Glutamatergic neuron (in vitro differentiated cells): Measurements from ENCODE around the gene FAM177B. TPM values are rescaled to one million over a fixed set of nuclear protein-coding genes. Genes with fewer than 3 reads are reported as not detected.

Experiments used
- DNase-seq: peaks from one replicate; pipeline ENCODE4 v3.0.0; 2022
- H3K27ac Mint-ChIP-seq: one replicate; pipeline ENCODE4 v1.8.0; 2020; ENCODE audit warnings: mild to moderate bottlenecking, mixed read lengths, inconsistent platforms; ENCODE audit not compliant: unreplicated experiment
- H3K27me3 Mint-ChIP-seq: one replicate; pipeline ENCODE4 v1.8.0; 2020; ENCODE audit warnings: mild to moderate bottlenecking, moderate library complexity, mixed read lengths, inconsistent platforms; ENCODE audit not compliant: unreplicated experiment
- H3K36me3 Mint-ChIP-seq: one replicate; pipeline ENCODE4 v1.8.0; 2020; ENCODE audit warnings: mild to moderate bottlenecking, mixed read lengths, inconsistent platforms; ENCODE audit not compliant: unreplicated experiment
- H3K4me1 Mint-ChIP-seq: one replicate; pipeline ENCODE4 v1.8.0; 2020; ENCODE audit warnings: mild to moderate bottlenecking, low read depth, mixed read lengths, inconsistent platforms; ENCODE audit not compliant: unreplicated experiment
- H3K4me3 Mint-ChIP-seq: one replicate; pipeline ENCODE4 v1.8.0; 2020; ENCODE audit warnings: mild to moderate bottlenecking, mixed read lengths, inconsistent platforms; ENCODE audit not compliant: unreplicated experiment
- H3K9me3 Mint-ChIP-seq: one replicate; pipeline ENCODE4 v1.8.0; 2020; ENCODE audit warnings: mild to moderate bottlenecking, moderate library complexity, mixed read lengths, inconsistent platforms; ENCODE audit not compliant: unreplicated experiment
- CTCF ChIP-seq: fragments of 200-600 bp; sonication (generic); IDR thresholded peaks from one replicate; pipeline ENCODE4 v1.5.0; 2021; ENCODE audit not compliant: partially characterized antibody, unreplicated experiment
- total RNA-seq: library from RNA; stranded (reverse); fragmentation: NEBNext Ultra II Directional; extraction: Animal tissue kit (Norgen Biotek cat#: 25700); gene quantifications from one replicate; pipeline ENCODE4 v1.2.1, GENCODE V29; 2021; ENCODE audit not compliant: unreplicated experiment

FAM177B gene
- total RNA-seq, 1 donor from 2014 or later, result not detected

GRCh38 chr1:222711319-222712252 is 25.4 kb upstream of the FAM177B start:
- Mint-ChIP-seq H3K36me3 (no peaks in the 10 kb centered on the region), H3K9me3 (peaks cover 9% of the 10 kb centered on the region), H3K4me3 (peak overlapping the region; percentile 99), H3K27ac (peak overlapping the region; percentile 95), H3K27me3 (peaks cover 12% of the 10 kb centered on the region), H3K4me1 (peaks cover 10% of the 10 kb centered on the region)
- DNase-seq, result peak; percentile 48
- no peak for TF ChIP-seq CTCF

GRCh38 chr1:222712253-222713090 is 24.5 kb upstream of the FAM177B start, which contains the start of the genes AIDA and BROX:
Gene AIDA (minus strand): TSS chr1:222712491. CDS start chr1:222712317, 174 bp downstream.
Gene BROX (plus strand): TSS chr1:222712564. CDS start chr1:222715700, 3,136 bp downstream.
- H3K4me1 Mint-ChIP-seq, result peaks cover 10% of the 10 kb centered on the region
- peaks cover 9% of the 10 kb centered on the region for H3K9me3 Mint-ChIP-seq
- H3K36me3 Mint-ChIP-seq, result no peaks in the 10 kb centered on the region
- no peak for TF ChIP-seq CTCF
- H3K27ac Mint-ChIP-seq, result peak within 1 kb of the TSS; percentile 97
- peaks cover 12% of the 10 kb centered on the region for H3K27me3 Mint-ChIP-seq
- DNase-seq, result peak; percentile 98
- peak within 1 kb of the TSS; percentile 99 for H3K4me3 Mint-ChIP-seq

GRCh38 chr1:222713091-222713961 is 23.7 kb upstream of the FAM177B start:
- TF ChIP-seq CTCF, result no peak
- Mint-ChIP-seq H3K4me3 (peak overlapping the region; percentile 99), H3K9me3 (peaks cover 9% of the 10 kb centered on the region), H3K4me1 (peaks cover 10% of the 10 kb centered on the region), H3K27ac (peak overlapping the region; percentile 97), H3K27me3 (peaks cover 10% of the 10 kb centered on the region), H3K36me3 (no peaks in the 10 kb centered on the region)
- DNase-seq, result peak; percentile 92

GRCh38 chr1:222716393-222716792 is 20.6 kb upstream of the FAM177B start:
- H3K4me3 Mint-ChIP-seq, result no peak overlapping the region
- no peak overlapping the region for H3K27ac Mint-ChIP-seq
- TF ChIP-seq CTCF, result no peak
- H3K4me1 Mint-ChIP-seq, result no peaks in the 10 kb centered on the region
- no peak for DNase-seq
- no peaks in the 10 kb centered on the region for H3K36me3 Mint-ChIP-seq
- H3K27me3 Mint-ChIP-seq, result peaks cover 7% of the 10 kb centered on the region
- peaks cover 8% of the 10 kb centered on the region for H3K9me3 Mint-ChIP-seq
